K562 (cell line): Measurements from ENCODE around the gene TMEM61. TPM values are rescaled to one million over a fixed set of nuclear protein-coding genes. Genes with fewer than 3 reads are reported as not detected.

Experiments used
- ATAC-seq: fragments of 200-7000 bp; cut with Tn5 transposase; 3 replicates; pipeline ENCODE4 v1.9.1; 2020; ENCODE audit warnings: moderate library complexity
- BruUV-seq: library from RNA; stranded (reverse); fragments of 400-500 nt; replicated peaks from 2 replicates; lab custom pipeline; 2021; lab: Mats Ljungman, UMichigan
- CTCF ChIA-PET: fragments of 300-600 bp; formaldehyde crosslinking; extraction: SDS; loops from one replicate; lab custom pipeline; 2021; ENCODE audit warnings: low intra/inter-chr PET ratio; lab: Yijun Ruan, JAX
- POLR2A ChIA-PET: fragments of 300-600, 350-650 bp; sonication (Branson Sonifier 250); formaldehyde crosslinking; extraction: SDS; loops from one replicate; lab custom pipeline; 2021; ENCODE audit warnings: antibody characterized with exemption, inconsistent platforms; lab: Yijun Ruan, JAX
- DNase-seq, 4 experiments: peaks; one replicate each; pipeline versions ENCODE4 v3.0.0 to v3.0.0-alpha.2; 2011 to 2018; ENCODE audit warnings: low spot score in 3 of 4, mixed read lengths in 3 of 4; ENCODE audit errors: extremely low read depth in 1 of 4
- FAIRE-seq: peaks from 2 replicates; lab custom pipeline; 2011; peaks lifted over from hg19 to GRCh38; lab: Jason Lieb, UNC
- H2AFZ ChIP-seq: 2 replicates; pipeline ENCODE4 v1.6.0; 2011; ENCODE audit warnings: low read depth, low read length, control low read depth, inconsistent platforms
- H3K27ac ChIP-seq: fragments of 200-600 bp; 3 replicates; pipeline ENCODE4 v1.8.0; 2011; ENCODE audit warnings: low read depth, mild to moderate bottlenecking, control low read depth, inconsistent platforms, low read length, moderate library complexity, mixed read lengths; ENCODE audit errors: extremely low read depth
- H3K27me3 ChIP-seq, 2 experiments: fragments of 300-600 bp in 1 of 2; 2 replicates in 1 of 2; 3 replicates in 1 of 2; pipeline versions ENCODE4 v1.6.0 to v1.8.0; 2011; ENCODE audit warnings: inconsistent platforms in 2 of 2, low read length in 2 of 2, mild to moderate bottlenecking in 1 of 2, mixed read lengths in 1 of 2, moderate library complexity in 1 of 2; ENCODE audit not compliant: control insufficient read depth in 2 of 2, insufficient read depth in 2 of 2
- H3K36me3 ChIP-seq: fragments of 300-600 bp; 3 replicates; pipeline ENCODE4 v1.8.0; 2011; ENCODE audit warnings: mild to moderate bottlenecking, low read length, inconsistent platforms; ENCODE audit not compliant: control insufficient read depth, insufficient read depth
- H3K4me1 ChIP-seq, 2 experiments: fragments of 200-600 bp in 1 of 2; replicated peaks in 1 of 2; 2 replicates in 1 of 2; 3 replicates in 1 of 2; pipeline versions ENCODE4 v1.5.1 to v1.8.0; 2011; ENCODE audit warnings: inconsistent platforms in 2 of 2, low read length in 2 of 2, mild to moderate bottlenecking in 1 of 2, mixed read lengths in 1 of 2, moderate library complexity in 1 of 2; ENCODE audit not compliant: control insufficient read depth in 2 of 2, insufficient read depth in 2 of 2
- H3K4me2 ChIP-seq: 2 replicates; pipeline ENCODE4 v1.6.1; 2011; ENCODE audit warnings: low read length, control low read depth, inconsistent platforms, mixed read lengths; ENCODE audit not compliant: insufficient read depth
- H3K4me3 ChIP-seq: fragments of 200-600 bp; sonication (generic), shearing (Covaris generic); 2 replicates; pipeline ENCODE4 v1.5.1; 2016; ENCODE audit warnings: control low read depth, inconsistent platforms
- H3K79me2 ChIP-seq: fragments of 200-600 bp; 3 replicates; pipeline ENCODE4 v1.8.0; 2011; ENCODE audit warnings: low read length, inconsistent platforms; ENCODE audit not compliant: control insufficient read depth, insufficient read depth
- H3K9ac ChIP-seq, 2 experiments: 2 replicates each; pipeline versions ENCODE4 v1.6.0 to v1.6.1; 2011; ENCODE audit warnings: low read depth in 2 of 2, low read length in 2 of 2, control low read depth in 1 of 2, inconsistent platforms in 1 of 2, mild to moderate bottlenecking in 1 of 2, mixed read lengths in 1 of 2; ENCODE audit not compliant: insufficient read depth in 1 of 2
- H3K9me1 ChIP-seq: one replicate; pipeline ENCODE4 v1.6.0; 2011; ENCODE audit warnings: inconsistent platforms, mild to moderate bottlenecking, low read length, moderate library complexity; ENCODE audit not compliant: control insufficient read depth, insufficient read depth
- H3K9me3 ChIP-seq: replicated peaks from 2 replicates; pipeline ENCODE4 v1.5.1; 2011; ENCODE audit warnings: low read depth, low read length, inconsistent platforms; ENCODE audit not compliant: control insufficient read depth, insufficient read depth
- H4K20me1 ChIP-seq: replicated peaks from 2 replicates; pipeline ENCODE4 v1.6.1; 2011; ENCODE audit warnings: low read length, inconsistent platforms, mixed read lengths; ENCODE audit not compliant: control insufficient read depth, insufficient read depth
- ESRRA ChIP-seq: fragments of 450-650 bp; IDR thresholded peaks from 2 replicates; pipeline ENCODE4 v1.6.1; 2014; ENCODE audit warnings: low read depth, mild to moderate bottlenecking, moderate library complexity, borderline replicate concordance
- FOXK2 ChIP-seq, 2 experiments: fragments of 450-650 bp; IDR thresholded peaks in 1 of 2; conservative IDR thresholded peaks in 1 of 2; 2 replicates each; pipeline ENCODE4 v1.6.1; 2016; ENCODE audit warnings: low read depth in 2 of 2, mild to moderate bottlenecking in 1 of 2
- HDGF ChIP-seq: fragments of 450-650 bp; IDR thresholded peaks from 2 replicates; pipeline ENCODE4 v1.6.1; 2016
- MBD2 ChIP-seq: sonication (generic); IDR thresholded peaks from 2 replicates; pipeline ENCODE4 v1.6.1; 2016; ENCODE audit warnings: low read depth, borderline replicate concordance
- MIER1 ChIP-seq: fragments of 450-650 bp; IDR thresholded peaks from 2 replicates; pipeline ENCODE4 v1.6.1; 2016; ENCODE audit warnings: antibody characterized with exemption, mild to moderate bottlenecking, low read depth
- PHF20 ChIP-seq: fragments of 450-650 bp; IDR thresholded peaks from 2 replicates; pipeline ENCODE4 v1.6.1; 2018; ENCODE audit not compliant: partially characterized antibody
- SNRNP70 ChIP-seq: fragments of 200-400 bp; formaldehyde crosslinking; optimal IDR thresholded peaks from 2 replicates; pipeline ENCODE3; 2017; ENCODE audit warnings: low read depth, low read length
- ZBTB5 ChIP-seq: fragments of 450-650 bp; IDR thresholded peaks from 2 replicates; pipeline ENCODE4 v1.6.1; 2017; ENCODE audit warnings: antibody characterized with exemption
- ZKSCAN1 ChIP-seq: fragments of 150-350 bp; IDR thresholded peaks from 2 replicates; pipeline ENCODE4 v1.6.1; 2016; ENCODE audit warnings: low read depth, low read length
- ZNF197 ChIP-seq: fragments of 200-800 bp; sonication (Bioruptor generic); IDR thresholded peaks from 2 replicates; pipeline ENCODE4 v1.6.1; 2016; ENCODE audit warnings: low read depth, missing genetic modification characterization, missing compliant biosample characterization
- ZNF316 ChIP-seq: fragments of 450-650 bp; IDR thresholded peaks from 2 replicates; pipeline ENCODE4 v1.6.1; 2016
- ZNF764 ChIP-seq: fragments of 250-450 bp; sonication (Bioruptor Pico); IDR thresholded peaks from 2 replicates; pipeline ENCODE4 v1.4.0; 2020; ENCODE audit warnings: low read depth, mild to moderate bottlenecking, moderate library complexity
- ZNF780A ChIP-seq: fragments of 250-450 bp; sonication (Bioruptor Pico); IDR thresholded peaks from 2 replicates; pipeline ENCODE4 v1.5.0; 2021; ENCODE audit warnings: mild to moderate bottlenecking
- WGBS: fragments of 100-300 bp; shearing (Covaris generic); methylation state at CpG from one replicate; pipeline ENCODE4 v1.1.6; 2016; ENCODE audit warnings: low coverage, mixed read lengths; ENCODE audit not compliant: insufficient coverage; ENCODE audit errors: missing lambda C conversion rate; 5-methylcytosine and 5-hydroxymethylcytosine counted together
- in situ Hi-C: fragments of 300-500 bp; cut with MboI; formaldehyde crosslinking; loops from 4 replicates; pipeline ENCODE4 v1.15.0; 2018; ENCODE audit warnings: inconsistent platforms, mixed read lengths
- intact Hi-C: fragments of 100-400 bp; cut with micrococcal nuclease; formaldehyde crosslinking; loops from 2 replicates; pipeline ENCODE4 v1.14.2; 2022
- polyA plus RNA-seq, 8 experiments: library from polyadenylated mRNA; depleted of rRNA in 4 of 8; stranded (reverse) in 5 of 8; unstranded in 3 of 8; fragments of >200 nt; fragmentation: Nextera tagmentation in 2 of 8; fragmentation: Illumina TruSeq in 1 of 8; extraction: Ambion mirVana in 2 of 8; extraction: Trizol in 1 of 8; gene quantifications; 2 replicates each; pipeline versions ENCODE4 v1.2.1 to v1.2.3, GENCODE V29; 2011 to 2014; ENCODE audit warnings: inconsistent platforms in 1 of 8, missing spikeins in 1 of 8
- total RNA-seq, 7 experiments: library from RNA; depleted of rRNA in 6 of 7; stranded (reverse); fragments of >200 nt in 6 of 7; fragmentation: Illumina TruSeq in 2 of 7; extraction: Trizol in 2 of 7; gene quantifications; 2 replicates each; pipeline versions ENCODE4 v1.2.1 to v1.2.3, GENCODE V29; 2011 to 2021; ENCODE audit warnings: low replicate concordance in 1 of 7

TMEM61 gene
- total and polyA plus RNA-seq, 9 of the 15 experiments (the other 6 are each of a cell fraction or from before 2014, with no cell fraction given) = not detected

- ATAC-seq (no peak), FAIRE-seq (no peak), DNase-seq (no peak)
- peaks cover 14% of the 10 kb centered on the region; the same call in 1 of the 2 replicates for H4K20me1 ChIP-seq
- intact Hi-C loops (loop anchor here (10.0 kb wide), 1 partner anchor 318 kb away; no protein-coding TSS in a partner anchor), in situ Hi-C loops (loop anchor here (5.0 to 10.0 kb wide), 2 partner anchors 41 to 308 kb away; no protein-coding TSS in a partner anchor)
- H3K27ac ChIP-seq = no peak overlapping the region
- no peak overlapping the region for H3K9ac ChIP-seq
- no peak overlapping the region for H3K4me3 ChIP-seq
- TF ChIP-seq ZNF197 (CRISPR knock-in tag) (no peak), ZKSCAN1 (peak; percentile 75)
- peaks cover 0 to 21% of the 10 kb centered on the region in 2 experiments; a peak in 3 of 5 replicates for H3K4me1 ChIP-seq
- peaks cover 39 to 90% of the 10 kb centered on the region in 2 experiments for H3K27me3 ChIP-seq
- no TSS peak for BruUV-seq
- ChIA-PET CTCF (no interaction called here), POLR2A (interaction anchor here (0.6 to 0.7 kb wide), 3 partner anchors 9 to 56 kb away, joined by 3 to 5 read pairs (median 3); no protein-coding TSS in a partner anchor)
- H2AFZ ChIP-seq = no peak overlapping the region
- no peak overlapping the region for H3K4me2 ChIP-seq
- WGBS = 18% methylated on average over 6 of the region's 6 CpGs
- H3K9me1 ChIP-seq = no peaks in the 10 kb centered on the region
- no peaks in the 10 kb centered on the region for H3K36me3 ChIP-seq
- no peaks in the 10 kb centered on the region; the same call in 1 of the 2 replicates for H3K9me3 ChIP-seq
- H3K79me2 ChIP-seq = no peaks in the 10 kb centered on the region
Observed at GRCh38 chr1:54993140-54993539, 12.7 kb downstream of the TMEM61 start.

GRCh38 chr1:54994355-54994990 lies 14.0 kb downstream of the TMEM61 start:
- intact Hi-C loops (loop anchor here (10.0 kb wide), 1 partner anchor 320 kb away; no protein-coding TSS in a partner anchor), in situ Hi-C loops (loop anchor here (5.0 to 10.0 kb wide), 2 partner anchors 42 to 310 kb away; no protein-coding TSS in a partner anchor)
- Histone ChIP-seq H3K27ac (no peak overlapping the region), H3K9me3 (no peaks in the 10 kb centered on the region; the same call in 1 of the 2 replicates), H3K4me2 (no peak overlapping the region), H3K36me3 (no peaks in the 10 kb centered on the region), H3K9ac (peak overlapping the region in 1 of 2 experiments; percentile 45; a peak in 1 of 4 replicates), H3K4me3 (no peak overlapping the region), H2AFZ (no peak overlapping the region), H3K9me1 (no peaks in the 10 kb centered on the region), H3K27me3 (peaks cover 37 to 89% of the 10 kb centered on the region in 2 experiments), H4K20me1 (peaks cover 15% of the 10 kb centered on the region; the same call in 1 of the 2 replicates), H3K4me1 (peaks cover 0 to 23% of the 10 kb centered on the region in 2 experiments; a peak in 3 of 5 replicates), H3K79me2 (no peaks in the 10 kb centered on the region)
- WGBS = 2% methylated on average over 6 of the region's 6 CpGs
- no peak for FAIRE-seq
- POLR2A ChIA-PET = interaction anchor here (0.6 kb wide), 1 partner anchor 146 kb away, joined by 3 read pairs; no protein-coding TSS in a partner anchor
- no peak for DNase-seq
- CTCF ChIA-PET = interaction anchor here (1.4 to 2.8 kb wide), 2 partner anchors 44 to 50 kb away, joined by 9 to 25 read pairs; no protein-coding TSS in a partner anchor
- BruUV-seq = no TSS peak
- no peak for ATAC-seq
- TF ChIP-seq HDGF (no peak), MBD2 (no peak), PHF20 (no peak), ZBTB5 (no peak), ZNF316 (0 out of 2 replicates have a peak, but pooled peaks have one; percentile 8), SNRNP70 (no peak), ESRRA (peak; percentile 70; the same call in 1 of the 2 replicates), ZNF780A (CRISPR knock-in tag) (no peak), ZNF764 (CRISPR knock-in tag) (no peak), FOXK2 (conservative IDR thresholded peaks at IDR 0.05 in 1 of 2, IDR thresholded peaks at IDR 0.05 in 1 of 2; ENCODE audit: low read depth in 2 of 2) (no peak), MIER1 (no peak)
